Fibroblast of peridontal ligament (primary cell): ENCODE data around the gene CPEB1.
"Not testable (repeated sequence)": the region's sequence is repeated elsewhere in the genome, so short reads cannot be mapped to it uniquely, and the experiment has no call there.

ENCODE experiments used
- DNase-seq: peaks from one replicate; pipeline ENCODE4 v3.0.0-alpha.2; 2010; ENCODE audit errors: extremely low read depth

The CPEB1 gene

DNA sequence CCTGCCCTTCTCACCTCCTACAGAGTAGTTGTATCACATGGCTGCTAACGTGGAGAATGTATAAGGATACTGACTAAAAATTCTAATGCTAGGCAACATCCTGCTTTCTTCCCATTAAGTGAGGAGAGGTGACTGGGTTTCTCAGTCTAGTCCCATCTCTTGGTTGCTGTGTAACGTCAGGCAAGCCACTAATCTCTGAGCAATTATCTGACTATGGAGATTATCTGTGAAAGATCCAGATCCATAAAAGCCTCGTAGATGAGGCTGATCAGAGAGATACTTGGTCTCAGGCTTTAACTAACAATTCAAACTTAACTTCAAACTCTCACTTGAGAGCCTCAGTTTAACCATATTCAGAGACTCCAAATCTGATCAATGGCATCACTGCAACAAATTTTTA is 102.2 kb downstream of the CPEB1 start:
- DNase-seq = no peak

DNA sequence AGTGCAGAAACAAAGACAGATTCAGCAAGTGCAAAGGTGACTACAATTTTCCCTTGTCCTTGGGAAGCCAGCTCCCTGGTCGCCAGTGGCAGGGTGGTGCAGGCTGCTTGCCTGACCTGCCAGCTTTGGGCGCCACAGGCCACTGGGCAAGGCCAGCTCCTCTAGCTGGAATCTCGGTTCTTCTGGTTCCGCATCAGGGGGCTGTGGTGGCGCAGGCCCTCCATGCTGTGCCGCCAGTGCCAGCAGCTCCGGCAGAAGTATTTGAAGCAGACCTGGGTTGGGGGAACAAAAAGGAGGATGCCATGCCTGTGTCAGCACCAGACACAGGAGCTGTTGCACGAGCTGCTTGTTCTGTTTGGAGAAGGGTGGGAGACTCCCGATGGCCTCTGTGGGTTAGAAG is 102.7 kb downstream of the CPEB1 start:
- DNase-seq = no peak

DNA sequence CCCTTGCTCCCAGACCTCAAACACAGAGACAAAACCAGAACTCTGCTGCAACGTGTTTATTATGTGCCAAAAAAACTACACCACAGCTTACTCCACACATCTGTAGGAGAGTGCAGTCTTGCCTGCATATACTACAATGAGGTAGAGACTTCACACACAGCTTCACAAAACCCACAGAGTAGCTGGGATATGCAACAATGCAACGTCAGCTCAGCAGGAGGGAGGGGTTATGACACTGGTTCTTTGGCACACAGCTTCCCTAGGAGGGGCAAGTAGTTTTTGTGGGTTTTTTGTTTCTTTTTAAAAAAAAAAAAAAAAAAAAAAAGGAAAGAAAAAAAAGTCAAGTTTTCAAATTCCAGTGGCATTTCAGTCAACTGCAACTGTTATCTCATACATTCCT is 104.0 kb downstream of the CPEB1 start:
- DNase-seq = peak; percentile 95

DNA sequence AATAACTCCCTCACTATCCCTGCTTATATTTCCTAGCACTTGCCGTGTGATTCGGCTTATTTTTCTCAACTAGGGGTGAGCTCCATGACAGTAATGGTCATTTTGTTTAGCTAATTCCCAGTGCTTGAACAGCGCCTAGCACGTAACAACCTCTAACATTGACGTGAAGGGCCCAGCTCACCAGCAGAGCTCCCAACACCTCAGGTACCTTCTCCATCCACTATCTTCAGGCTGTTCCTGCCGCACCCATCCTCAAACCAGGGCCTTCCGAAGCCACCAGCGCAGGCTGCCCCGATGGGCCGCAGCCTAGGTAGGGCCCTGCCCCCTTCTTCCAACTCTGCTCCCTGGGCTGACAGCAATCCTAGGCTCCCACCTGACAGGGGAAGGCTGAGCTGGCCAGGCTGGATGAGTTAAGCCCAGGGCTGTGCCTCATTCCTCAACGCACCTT is 106.2 kb downstream of the CPEB1 start:
- DNase-seq = peak; percentile 52

DNA sequence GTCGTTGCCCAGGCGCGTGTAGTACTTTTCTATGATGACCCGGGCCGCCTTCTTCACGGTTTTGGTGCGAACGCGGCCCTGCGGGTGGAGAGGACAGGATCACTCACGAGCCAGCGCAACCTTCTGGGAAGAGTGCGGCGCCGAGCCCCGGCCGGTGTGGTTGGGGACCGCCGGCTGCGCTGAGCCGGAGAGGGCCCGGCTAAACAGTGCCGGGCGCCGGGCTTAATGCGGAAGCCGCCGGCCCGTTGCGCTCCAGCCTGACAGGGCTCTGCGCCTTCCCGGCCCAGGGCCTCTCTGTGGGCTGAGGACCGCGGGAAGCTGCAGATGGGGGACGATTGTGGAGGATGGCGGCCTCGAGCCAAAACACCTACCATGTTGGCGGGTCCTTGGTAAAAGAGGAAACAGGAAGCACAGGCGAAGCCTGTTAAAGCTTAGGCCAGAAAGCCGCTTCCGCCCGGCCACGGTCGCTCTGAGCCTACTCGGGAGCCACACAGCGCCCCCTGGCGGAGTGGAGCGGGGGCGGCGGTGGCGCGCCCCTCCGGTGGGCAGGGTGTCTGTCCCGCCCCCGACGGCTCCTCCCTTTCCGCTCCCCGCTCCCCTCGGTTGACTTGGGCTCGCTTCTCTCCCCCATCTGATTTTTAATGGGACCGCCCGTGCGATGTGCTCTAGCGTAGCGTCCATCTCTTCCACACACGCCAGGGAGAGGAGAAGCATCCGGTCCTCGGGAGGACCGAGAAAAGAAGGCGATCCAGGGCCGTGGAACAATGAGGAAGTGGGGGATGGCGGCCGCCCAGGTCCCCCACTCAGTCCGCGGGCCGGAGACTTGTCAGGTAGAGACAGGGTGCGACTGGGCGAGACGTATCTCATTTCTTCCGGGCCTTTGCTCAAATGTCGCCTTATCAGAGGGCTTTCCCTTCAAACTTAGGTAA is 106.8 kb downstream of the CPEB1 start, which contains the start of gene RPS17:
Gene RPS17, minus strand, starts transcription at position 403 of the 929 bp plus-strand sequence. Its CDS starts 29 bp downstream, at position 374.
- peak; percentile 94 for DNase-seq

DNA sequence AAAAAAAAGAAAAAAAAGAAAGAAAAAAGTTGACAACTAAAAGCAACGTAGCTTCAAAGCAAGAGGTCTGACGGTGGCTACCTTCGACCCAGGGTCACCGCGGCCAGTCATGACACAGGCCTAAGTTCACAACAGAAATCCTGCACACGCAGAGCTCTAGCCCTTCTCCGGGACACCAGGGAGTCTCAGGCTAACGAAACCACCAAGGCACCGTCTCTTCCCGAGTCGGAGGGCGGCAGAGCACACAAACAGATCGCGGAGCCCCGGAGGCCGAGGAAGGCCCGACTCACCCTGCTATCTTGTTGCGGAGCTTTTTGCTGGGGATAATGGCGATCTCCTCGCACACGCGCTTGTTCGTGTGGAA is 107.5 kb downstream of the CPEB1 start:
- DNase-seq = no peak

DNA sequence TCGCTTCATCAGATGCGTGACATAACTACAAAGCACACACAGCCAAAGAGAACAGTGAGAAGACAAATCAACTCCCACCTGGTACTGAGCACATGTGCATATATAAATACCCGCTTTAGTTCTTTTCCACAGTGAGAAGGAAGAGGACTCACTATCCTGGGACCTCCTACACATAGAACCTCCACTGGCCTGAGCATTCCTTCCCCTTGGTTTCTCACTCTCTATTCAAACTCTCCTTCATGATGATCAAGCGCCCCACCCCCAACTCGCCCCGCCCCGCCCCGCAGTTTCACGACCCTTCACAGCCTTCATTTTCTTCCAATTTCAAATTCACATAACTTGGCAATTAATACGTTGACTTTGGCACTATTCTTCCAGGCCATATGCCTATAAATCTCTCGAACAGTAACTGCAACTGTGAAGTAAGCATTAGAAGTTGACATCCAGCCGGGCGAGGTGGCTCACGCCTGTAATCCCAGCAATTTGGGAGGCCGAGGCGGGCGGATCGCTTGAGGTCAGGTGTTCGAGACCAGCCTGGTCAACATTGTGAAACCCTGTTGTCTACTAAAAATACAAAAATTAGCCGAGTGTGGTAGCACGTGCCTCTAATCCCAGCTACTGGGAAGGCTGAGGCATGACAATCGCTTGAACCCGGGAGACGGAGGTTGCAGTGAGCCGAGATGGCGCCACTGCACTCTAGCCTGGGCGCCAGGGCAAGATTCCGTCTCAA is 108.0 kb downstream of the CPEB1 start:
- DNase-seq = no peak

DNA sequence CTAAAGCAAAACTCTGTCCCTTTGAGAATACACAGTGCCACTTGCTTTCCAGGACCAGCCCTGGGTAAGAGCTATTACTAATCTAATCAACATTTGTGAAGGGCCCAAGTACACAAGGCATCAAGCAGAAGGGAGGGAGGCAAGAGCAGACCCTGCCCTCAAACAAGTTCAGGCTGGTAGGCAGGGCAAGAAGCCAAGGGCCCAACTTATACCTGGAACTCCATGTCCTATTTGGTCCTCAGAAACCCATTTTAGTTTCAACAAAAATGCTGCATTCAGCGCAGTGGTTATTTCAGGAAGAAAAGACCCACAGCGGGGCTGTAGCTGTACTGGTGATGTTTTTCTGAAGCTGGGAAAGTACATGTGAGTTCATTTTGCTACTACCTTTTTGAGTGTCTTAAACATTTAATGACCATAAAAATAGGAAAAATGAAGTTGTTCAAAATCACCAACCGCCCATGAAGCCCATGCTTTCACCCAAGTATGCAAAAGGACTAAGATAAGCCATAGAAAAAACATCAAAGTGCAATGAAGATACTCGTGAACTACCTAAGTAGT is 109.7 kb downstream of the CPEB1 start:
- DNase-seq = no peak

DNA sequence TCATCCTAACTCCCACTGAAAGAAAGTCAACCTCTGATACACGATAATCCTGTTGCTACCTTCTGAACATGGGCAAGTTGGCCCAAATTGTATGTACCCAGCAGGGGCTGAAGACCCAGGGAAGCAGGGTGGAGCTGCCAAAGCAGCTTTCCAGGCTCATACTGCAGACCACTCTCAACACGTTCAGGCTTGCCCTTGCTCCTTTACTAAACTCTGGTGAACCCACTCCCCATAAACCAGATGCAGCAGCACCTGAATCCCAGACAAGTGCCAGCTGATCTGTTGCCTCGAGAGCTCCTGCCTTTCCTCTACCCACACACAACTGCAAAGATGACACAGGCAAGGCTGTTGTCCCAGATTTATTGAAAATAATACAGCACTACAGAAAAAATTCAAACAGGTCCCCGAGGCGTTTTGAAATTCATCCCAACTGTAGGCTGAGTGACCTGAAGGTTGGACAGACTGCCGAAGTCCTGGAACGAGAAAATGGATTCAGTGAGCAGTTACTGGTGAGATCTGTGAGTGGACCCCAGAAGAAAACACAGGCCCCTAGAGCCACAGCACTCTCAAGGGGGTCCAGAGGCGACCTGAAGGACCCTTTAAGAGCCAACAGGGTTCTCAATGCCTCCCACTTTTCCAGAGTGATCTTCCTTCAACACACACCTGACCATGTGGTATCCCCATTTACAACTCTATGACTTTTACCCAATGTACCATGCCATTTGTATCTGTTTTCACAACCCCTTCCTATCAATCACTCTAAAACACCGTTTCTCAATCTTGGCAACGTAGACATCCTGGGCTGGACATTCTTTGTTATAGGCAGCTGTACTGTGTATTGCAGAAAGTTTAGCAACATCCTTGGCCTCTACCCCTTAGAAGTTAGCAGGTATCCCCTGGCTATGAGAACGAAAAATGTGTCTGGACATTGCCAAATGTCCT is 110.5 kb downstream of the CPEB1 start:
- DNase-seq = no peak

DNA sequence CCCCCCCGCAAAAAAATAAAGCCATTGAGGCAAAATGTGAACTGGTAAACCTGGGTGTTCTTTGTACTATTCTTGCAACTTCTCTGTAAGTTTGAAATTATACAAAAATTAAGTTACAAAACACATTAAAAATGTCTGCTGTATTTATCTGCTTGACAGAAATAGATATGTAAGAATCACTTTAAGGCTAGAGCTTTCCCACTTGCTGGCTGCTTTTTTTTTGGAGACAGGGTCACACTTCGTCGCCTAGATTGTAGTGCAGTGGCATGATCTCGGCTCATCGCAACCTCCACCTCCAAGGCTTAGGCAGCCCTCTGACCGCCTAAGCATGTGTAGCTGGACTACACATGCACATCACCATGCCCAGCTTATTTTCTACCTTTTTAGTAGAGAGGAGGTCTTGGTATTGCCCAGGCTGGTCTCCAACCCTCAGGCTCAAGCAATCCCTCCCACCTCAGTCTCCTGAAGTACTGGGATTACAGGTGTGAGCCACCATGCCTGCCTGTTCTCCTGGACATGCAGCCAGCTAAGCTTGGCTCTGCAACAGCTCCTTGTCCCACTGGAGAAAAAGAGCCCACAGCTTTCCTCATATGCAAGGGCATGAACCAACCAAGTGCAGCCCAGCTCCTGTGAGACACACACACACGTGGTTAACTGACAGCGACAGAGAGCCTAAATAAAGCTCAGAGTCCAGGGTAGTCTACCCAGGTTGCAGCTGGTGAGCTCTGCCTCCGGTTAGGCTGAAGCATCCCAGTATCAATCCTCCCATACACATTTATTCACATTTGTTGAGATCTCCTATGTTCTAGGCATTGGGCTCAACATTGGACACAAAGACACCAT is 111.4 kb downstream of the CPEB1 start:
- DNase-seq = no peak

DNA sequence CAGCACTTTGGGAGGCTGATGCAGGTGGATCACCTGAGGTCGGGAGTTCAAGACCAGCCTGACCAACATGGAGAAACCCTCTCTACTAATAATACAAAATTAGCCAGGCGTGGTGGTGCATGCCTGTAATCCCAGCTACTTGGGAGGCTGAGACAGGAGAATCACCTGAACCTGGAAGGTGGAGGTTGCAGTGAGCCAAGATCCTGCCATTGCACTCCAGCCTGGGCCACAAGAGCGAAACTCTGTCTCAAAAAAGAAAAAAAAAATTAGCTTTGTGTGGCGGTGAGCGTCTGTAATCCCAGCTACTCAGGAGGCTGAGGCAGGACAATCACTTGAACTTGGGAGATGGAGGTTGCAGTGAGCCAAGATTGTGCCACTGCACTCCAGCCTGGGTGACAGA is 112.0 kb downstream of the CPEB1 start:
- DNase-seq = not testable (repeated sequence)

DNA sequence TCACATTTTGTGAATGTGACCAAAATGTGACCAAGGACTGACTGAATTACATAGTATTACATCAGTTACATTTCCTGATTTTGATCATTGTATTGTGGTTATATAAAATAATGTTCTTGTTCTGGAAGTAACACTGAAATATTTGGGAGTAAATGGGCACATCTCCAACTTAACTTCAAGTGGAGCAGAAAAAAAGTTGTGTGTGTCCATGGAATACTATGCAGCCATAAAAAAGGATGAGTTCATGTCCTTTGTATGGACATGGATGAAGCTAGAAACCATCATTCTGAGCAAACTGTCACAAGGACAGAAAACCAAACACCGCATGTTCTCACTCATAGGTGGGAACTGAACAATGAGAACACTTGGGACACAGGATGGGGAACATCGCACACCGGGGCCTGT is 112.7 kb downstream of the CPEB1 start:
- DNase-seq = not testable (repeated sequence)

DNA sequence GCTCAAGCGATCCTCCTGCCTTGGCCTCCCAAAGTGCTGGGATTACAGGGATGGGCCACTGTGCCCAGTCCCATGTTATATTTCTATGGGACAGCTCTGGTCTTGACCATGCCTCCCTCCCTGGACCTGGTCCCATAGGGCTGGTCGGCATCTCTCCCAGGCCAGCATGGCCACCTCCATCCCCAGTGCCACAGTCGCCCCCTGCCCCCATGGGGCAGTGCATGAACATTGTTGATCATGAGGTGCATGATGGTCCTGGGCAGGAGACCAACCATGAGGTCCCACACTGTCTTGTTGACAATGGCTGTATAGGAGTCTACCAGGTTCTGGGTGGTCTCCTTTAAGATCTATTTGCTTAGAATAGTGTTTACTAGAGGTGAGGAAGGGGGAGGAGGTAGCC is 113.4 kb downstream of the CPEB1 start:
- no peak for DNase-seq

DNA sequence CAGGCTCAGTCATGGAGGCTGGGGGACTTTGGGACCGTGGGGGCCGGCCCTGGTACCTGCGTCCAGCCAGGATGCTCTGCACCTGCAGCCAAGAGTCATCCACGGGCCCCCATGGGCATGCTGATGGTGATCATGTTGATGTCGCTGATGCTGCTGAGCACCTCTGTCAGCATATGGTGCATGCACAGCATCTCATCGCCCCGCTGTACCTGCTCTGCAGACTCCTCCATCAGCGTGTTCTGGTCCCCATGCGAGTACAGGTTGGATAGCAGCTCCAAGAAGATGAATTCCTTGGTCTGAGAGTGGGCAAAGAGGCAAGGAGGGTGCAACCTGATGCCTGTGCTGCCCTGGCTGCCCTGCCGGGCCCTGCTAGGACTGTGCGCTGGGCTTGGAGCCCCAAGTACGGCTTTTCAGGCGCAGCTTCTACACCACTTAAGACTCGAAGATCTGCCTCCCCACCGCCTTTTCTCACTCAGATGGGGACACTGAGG is 114.1 kb downstream of the CPEB1 start:
- DNase-seq = no peak

DNA sequence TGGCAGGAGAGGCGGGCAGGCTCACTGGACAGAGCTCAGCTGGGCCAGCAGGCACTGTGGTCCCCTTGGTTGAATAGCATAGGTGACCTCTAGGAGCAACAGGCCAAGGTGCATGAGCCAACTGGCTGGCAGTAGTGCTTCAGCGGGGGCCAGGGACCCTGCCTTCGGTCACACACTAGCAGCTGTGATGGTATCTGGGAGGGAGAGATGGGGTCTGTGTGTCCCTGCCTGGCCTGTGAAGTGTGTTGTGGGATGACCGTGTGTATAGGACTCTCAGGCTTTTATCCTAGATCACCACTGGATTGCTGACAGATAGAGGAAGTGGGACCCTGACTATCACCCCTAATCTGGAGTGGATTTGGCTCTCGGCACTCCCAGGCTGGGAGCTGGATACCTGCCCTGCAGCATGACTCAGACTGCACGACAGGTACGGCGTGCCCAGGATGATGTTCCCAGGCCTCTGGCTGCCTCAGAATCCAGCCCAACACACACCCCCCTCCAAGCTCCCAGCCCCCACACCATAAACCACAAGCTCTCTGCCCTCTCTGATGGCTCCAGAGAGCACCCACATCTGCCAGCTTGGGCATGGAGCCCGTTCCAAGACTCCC is 114.7 kb downstream of the CPEB1 start:
- no peak for DNase-seq

DNA sequence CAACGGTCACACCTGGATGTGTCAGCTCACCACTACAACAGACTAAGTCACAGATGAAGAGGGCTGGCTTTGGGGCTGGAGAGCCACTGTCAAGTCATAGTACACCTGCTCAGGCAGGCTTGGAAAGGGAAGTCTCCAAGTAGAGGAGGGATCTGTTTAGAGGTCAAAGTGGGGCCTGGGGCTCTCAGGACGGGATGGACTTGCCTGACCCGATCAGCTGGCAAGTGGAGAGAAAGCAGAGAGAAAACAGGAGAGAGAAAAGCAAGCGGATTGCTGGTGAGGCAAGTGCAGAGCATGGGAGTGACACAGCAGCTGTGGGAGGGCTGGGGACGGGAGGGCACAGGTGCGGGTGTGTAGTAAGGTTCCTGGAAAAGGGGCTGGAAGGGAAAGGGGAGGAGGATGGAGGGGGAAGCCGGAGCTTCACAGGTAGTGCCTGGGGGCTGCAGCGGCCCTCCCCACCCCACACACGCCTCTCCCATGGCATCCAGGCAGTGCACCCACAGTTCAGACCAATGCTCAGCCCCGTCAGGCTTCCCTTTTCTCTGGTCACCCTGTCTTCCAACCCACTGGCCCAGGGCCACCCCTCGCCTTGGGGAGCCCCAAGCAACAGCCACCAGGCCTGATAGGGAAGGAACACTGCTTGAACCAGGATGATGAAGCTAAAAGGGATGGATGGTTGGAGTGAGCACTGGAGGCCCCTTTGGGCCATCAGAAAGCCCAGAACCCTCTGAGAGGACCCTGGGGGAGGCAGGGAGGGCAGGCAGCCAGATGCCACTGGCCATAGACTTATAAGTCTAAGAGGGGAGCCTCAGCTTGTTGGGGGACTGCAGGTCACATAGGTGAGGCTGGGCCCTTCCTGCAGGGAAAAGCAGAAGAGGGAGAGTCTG is 115.4 kb downstream of the CPEB1 start:
- no peak for DNase-seq

DNA sequence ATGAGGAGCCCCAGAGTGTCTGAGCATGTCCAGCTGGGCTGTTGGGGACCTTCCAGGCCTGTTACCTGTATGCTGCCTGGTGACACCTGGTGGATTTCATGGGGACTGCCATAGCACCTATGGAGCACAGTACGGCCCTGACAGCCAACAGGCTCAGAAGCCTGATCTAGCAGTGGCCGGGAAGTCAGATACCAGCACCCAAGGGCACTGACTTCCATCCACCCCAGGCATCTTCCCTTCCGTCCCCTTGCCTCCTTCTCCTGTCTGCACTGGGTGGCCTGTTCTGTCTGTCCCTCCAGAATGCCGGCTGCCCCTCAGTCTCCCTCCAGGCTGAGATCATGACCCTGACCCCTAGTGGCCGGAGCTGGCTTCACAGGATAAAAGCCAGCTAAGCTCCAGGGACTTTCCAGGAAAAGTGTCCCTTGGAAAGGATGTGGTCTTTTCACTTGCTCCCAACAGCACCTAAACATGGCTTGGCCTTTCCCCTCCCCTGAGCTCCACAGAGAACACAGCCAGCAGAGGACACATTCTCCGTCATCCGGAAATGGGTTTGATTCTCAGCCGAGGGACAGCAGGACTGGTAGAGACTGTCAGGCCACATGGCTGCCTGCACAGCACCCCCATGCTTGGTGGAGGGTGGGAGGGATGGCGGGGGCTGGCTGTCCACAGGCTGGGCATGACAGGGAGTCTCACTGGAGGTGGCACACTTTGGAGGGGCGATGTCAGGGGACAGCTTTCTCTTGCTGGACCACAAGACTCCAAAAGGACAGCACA is 116.4 kb downstream of the CPEB1 start:
- peak; percentile 58 for DNase-seq

DNA sequence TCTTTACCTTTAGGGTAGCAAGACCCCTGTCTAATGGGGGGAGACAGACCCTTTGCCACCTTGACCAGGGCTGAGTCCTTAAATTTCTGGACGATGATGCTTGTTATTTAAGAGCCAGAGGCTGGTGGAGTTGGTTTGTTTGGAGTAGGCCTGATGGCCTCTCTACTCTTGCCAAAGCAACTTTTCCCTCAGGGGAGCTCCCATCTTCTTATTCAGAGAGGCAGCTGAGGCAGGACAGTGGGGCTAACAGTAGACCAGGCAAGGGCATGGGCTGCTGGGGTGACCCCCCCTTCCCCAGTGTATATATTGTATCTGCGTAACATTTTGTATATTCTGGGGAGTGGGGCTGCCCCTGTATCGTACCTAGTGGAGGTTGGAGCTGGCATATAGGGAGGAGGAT is 117.2 kb downstream of the CPEB1 start:
- no peak for DNase-seq
